Neural crest cell (in vitro differentiated cells): Measurements from ENCODE around the gene SYNPO. TPM values are rescaled to one million over a fixed set of nuclear protein-coding genes. Genes with fewer than 3 reads are reported as not detected.
A peak's percentile ranks its signal among the peaks of the same experiment; 100 is the strongest.

Source experiments
- DNase-seq: peaks from one replicate; pipeline ENCODE4 v3.0.0; 2021; ENCODE audit warnings: low read depth, mixed read lengths, low spot score
- H3K27ac Mint-ChIP-seq: one replicate; pipeline ENCODE4 v1.8.0; 2021; ENCODE audit warnings: mild to moderate bottlenecking, mixed read lengths; ENCODE audit not compliant: unreplicated experiment
- H3K27me3 Mint-ChIP-seq: 2 replicates; pipeline ENCODE4 v1.8.0; 2021; ENCODE audit warnings: low read depth, mild to moderate bottlenecking, mixed read lengths
- H3K36me3 Mint-ChIP-seq: 2 replicates; pipeline ENCODE4 v1.8.0; 2021; ENCODE audit warnings: low read depth, mild to moderate bottlenecking, mixed read lengths
- H3K4me1 Mint-ChIP-seq: 2 replicates; pipeline ENCODE4 v1.8.0; 2021; ENCODE audit warnings: mixed read lengths
- H3K4me3 Mint-ChIP-seq: one replicate; pipeline ENCODE4 v1.8.0; 2021; ENCODE audit warnings: mild to moderate bottlenecking, mixed read lengths
- H3K9me3 Mint-ChIP-seq: 2 replicates; pipeline ENCODE4 v1.8.0; 2021; ENCODE audit warnings: mixed read lengths
- CTCF ChIP-seq: fragments of 200-600 bp; sonication (generic); conservative IDR thresholded peaks from 2 replicates; pipeline ENCODE4 v1.5.0; 2021; ENCODE audit warnings: antibody characterized with exemption, mild to moderate bottlenecking
- long read RNA-seq: library from polyadenylated mRNA; unstranded; transcript quantifications from one replicate; pipeline ENCODE4 v2.0.0, GENCODE V29; 2020
- total RNA-seq: library from RNA; stranded (reverse); gene quantifications from 2 replicates; pipeline ENCODE4 v1.2.1, GENCODE V29; 2021

SYNPO gene, protein sequence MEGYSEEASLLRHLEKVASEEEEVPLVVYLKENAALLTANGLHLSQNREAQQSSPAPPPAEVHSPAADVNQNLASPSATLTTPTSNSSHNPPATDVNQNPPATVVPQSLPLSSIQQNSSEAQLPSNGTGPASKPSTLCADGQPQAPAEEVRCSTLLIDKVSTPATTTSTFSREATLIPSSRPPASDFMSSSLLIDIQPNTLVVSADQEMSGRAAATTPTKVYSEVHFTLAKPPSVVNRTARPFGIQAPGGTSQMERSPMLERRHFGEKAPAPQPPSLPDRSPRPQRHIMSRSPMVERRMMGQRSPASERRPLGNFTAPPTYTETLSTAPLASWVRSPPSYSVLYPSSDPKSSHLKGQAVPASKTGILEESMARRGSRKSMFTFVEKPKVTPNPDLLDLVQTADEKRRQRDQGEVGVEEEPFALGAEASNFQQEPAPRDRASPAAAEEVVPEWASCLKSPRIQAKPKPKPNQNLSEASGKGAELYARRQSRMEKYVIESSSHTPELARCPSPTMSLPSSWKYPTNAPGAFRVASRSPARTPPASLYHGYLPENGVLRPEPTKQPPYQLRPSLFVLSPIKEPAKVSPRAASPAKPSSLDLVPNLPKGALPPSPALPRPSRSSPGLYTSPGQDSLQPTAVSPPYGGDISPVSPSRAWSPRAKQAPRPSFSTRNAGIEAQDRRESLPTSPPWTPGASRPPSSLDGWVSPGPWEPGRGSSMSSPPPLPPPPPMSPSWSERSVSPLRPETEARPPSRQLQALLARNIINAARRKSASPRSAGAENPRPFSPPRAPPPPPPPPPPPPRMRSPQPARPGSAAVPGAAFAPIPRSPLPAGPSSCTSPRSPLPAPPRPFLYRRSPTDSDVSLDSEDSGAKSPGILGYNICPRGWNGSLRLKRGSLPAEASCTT
- 1.5 TPM in 2 replicates for total RNA-seq
- long read RNA-seq: 0 reads

DNA sequence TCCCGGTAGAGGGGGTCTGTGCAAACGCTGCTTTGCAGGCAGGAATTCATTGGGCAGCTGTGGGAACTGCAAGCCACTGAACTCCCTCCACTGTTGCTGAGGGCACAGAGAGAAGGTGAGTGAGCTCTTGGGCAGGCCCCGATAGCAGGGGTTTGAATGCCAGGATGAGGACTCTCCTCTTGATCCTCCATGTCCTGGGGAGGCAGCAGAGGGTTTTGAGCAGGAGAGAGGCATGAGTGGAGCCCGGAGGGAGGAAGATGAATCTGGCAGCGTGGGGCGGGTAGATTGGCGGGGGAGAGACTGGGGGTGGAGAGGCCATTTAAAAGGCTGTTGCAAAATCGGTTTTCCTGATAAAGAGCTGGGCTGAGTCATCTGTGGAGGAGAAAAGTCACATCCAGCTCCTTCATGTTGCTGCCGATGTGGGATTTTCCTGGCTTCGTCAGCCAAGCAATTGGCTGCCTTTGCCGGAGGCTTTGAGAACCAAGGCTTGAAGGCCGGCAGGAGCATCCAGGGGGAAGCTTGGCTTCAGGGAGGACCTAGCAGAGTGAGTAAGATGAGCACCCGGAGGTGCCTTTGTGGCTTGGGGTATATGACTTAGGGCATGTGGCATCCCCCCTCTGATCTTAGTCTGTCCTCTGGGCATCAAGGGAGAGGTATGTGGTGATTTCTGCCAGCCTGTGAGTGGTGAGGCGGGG lies at the start of gene SYNPO:
TSS of gene SYNPO (plus strand) at position 350 of the 695 bp plus-strand sequence. CDS start 7,616 bp downstream, outside the sequence.
- H3K27me3 Mint-ChIP-seq: peaks cover 14% of the 10 kb centered on the region
- DNase-seq: no peak
- no peak within 1 kb of the TSS for H3K4me3 Mint-ChIP-seq
- no peaks in the 10 kb centered on the region for H3K36me3 Mint-ChIP-seq
- no peak for TF ChIP-seq CTCF
- peak within 1 kb of the TSS; percentile 35 for H3K27ac Mint-ChIP-seq
- no peaks in the 10 kb centered on the region for H3K9me3 Mint-ChIP-seq
- peaks cover 5% of the 10 kb centered on the region for H3K4me1 Mint-ChIP-seq

DNA sequence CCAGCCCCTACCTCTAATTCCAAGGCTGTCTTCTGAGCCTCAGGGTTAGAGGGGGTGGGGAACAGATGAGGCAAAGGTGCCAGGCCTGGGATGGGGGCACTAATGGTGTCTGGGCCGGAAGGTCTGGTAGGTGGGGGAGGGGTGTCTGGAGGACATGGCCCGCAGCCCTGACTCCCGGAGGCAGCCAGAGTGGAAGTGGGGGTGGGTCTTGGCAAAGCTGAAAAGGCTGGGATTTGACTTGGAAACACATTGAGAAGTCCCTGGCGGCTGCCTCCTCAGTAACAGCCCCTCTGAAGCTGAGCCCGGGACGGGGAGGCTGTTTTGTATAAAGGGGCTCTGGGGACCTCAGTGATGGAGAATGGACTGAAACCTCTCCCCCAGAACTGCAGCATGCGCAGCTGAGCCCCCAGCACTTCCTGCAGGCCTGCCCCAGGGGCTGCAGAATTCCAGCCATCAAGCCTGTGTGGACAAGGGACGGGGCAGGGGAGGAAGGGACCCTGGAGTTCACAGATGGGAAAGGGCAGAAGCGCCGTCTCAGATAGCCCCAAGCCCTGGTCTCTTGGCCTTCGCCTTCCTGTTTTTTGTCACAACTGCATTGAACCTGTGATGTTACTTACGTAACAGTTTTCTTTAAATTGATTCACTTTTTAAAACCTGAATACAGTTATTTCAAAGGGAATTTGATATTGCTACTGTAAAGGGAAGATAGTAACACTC lies 49.3 kb upstream of the SYNPO start:
- H3K27ac Mint-ChIP-seq: no peak overlapping the region
- no peaks in the 10 kb centered on the region for H3K9me3 Mint-ChIP-seq
- DNase-seq: no peak
- no peaks in the 10 kb centered on the region for H3K36me3 Mint-ChIP-seq
- peaks cover 22% of the 10 kb centered on the region for H3K4me1 Mint-ChIP-seq
- no peak overlapping the region for H3K4me3 Mint-ChIP-seq
- no peak for TF ChIP-seq CTCF
- H3K27me3 Mint-ChIP-seq: no peaks in the 10 kb centered on the region

- Mint-ChIP-seq H3K27ac (peak overlapping the region; percentile 28), H3K4me3 (no peak overlapping the region), H3K36me3 (no peaks in the 10 kb centered on the region), H3K9me3 (no peaks in the 10 kb centered on the region), H3K4me1 (peaks cover 26% of the 10 kb centered on the region), H3K27me3 (no peaks in the 10 kb centered on the region)
- TF ChIP-seq CTCF: no peak
- DNase-seq: no peak
These were observed 46.9 kb upstream of the SYNPO start for GRCh38 chr5:150593593-150593992.

GRCh38 chr5:150593996-150594395 lies 46.5 kb upstream of the SYNPO start:
- DNase-seq: no peak
- Mint-ChIP-seq H3K9me3 (no peaks in the 10 kb centered on the region), H3K27ac (no peak overlapping the region), H3K36me3 (no peaks in the 10 kb centered on the region), H3K4me1 (peaks cover 26% of the 10 kb centered on the region), H3K4me3 (no peak overlapping the region), H3K27me3 (no peaks in the 10 kb centered on the region)
- no peak for TF ChIP-seq CTCF
